HL-60 (cell line): ENCODE data around the gene HMCN2.

Experiments
- DNase-seq, 2 experiments: peaks; one replicate each; pipeline ENCODE4 v3.0.0-alpha.2; 2010 to 2020; ENCODE audit warnings: low read depth in 1 of 2, low spot score in 1 of 2
- H3K27ac ChIP-seq: fragments of 250-450 bp; sonication (Bioruptor Pico); replicated peaks from 2 replicates; pipeline ENCODE4 v1.5.1; 2020; ENCODE audit warnings: mild to moderate bottlenecking, moderate library complexity
- H3K27me3 ChIP-seq: fragments of 250-450 bp; sonication (Bioruptor Pico); 2 replicates; pipeline ENCODE4 v1.5.1; 2021; ENCODE audit warnings: mild to moderate bottlenecking, moderate library complexity; ENCODE audit not compliant: insufficient read depth, poor library complexity, severe bottlenecking
- H3K4me3 ChIP-seq: replicated peaks from 2 replicates; pipeline ENCODE4 v1.5.1; 2011; ENCODE audit warnings: mild to moderate bottlenecking, control low read depth, low read length; ENCODE audit not compliant: insufficient read depth
- CTCF ChIP-seq: IDR thresholded peaks from one replicate; pipeline ENCODE4 v1.5.1; 2011; ENCODE audit warnings: low read length, control low read depth, inconsistent platforms; ENCODE audit not compliant: insufficient read depth
- GABPA ChIP-seq: IDR thresholded peaks from 2 replicates; pipeline ENCODE4 v1.6.1; 2012; ENCODE audit warnings: low read depth
- POLR2AphosphoS5 ChIP-seq: IDR thresholded peaks from 2 replicates; pipeline ENCODE4 v1.6.1; 2012; ENCODE audit warnings: low read depth
- SPI1 ChIP-seq: IDR thresholded peaks from 2 replicates; pipeline ENCODE4 v1.6.1; 2012; ENCODE audit warnings: low read depth, mild to moderate bottlenecking, borderline replicate concordance
- TF ChIP-seq, protein P1 (sequence below): IDR thresholded peaks from 2 replicates; pipeline ENCODE4 v1.6.1; 2012; ENCODE audit warnings: low read depth; ENCODE audit not compliant: insufficient replicate concordance

HMCN2 gene

DNA sequence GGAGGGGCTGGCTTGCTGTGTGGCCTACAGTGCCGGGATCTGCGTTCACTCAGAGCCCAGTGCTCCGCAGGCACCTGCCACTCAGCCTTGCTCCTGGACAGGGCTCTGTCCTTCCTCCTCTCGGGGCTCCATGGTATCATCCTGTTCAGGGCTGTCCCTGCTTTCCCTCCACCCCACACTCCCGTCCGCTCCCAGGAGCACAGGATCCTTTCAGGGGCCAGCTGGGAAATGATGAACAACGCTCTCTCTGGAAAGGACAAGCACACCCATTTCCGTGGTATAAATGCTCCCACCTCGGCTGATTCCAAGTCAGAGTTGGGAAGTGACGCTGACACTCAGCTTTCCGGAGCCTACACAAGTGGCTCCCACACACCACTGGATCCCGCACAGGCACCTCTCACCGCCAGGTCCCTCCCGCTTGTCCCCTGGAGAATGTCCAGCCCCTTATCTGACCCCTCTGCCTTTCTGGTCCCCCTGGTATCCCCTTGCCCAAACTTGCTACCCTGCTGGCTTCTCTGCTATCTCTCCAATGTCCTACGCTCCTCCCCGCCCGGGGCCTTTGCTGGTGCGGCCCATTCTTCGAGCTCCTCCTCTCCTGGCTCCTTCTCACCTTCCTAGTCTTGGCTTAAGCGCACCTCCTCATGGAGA is 21.3 kb downstream of the HMCN2 start:
- no peak overlapping the region for H3K27ac ChIP-seq
- DNase-seq = no peak
- TF ChIP-seq, protein P1, sequence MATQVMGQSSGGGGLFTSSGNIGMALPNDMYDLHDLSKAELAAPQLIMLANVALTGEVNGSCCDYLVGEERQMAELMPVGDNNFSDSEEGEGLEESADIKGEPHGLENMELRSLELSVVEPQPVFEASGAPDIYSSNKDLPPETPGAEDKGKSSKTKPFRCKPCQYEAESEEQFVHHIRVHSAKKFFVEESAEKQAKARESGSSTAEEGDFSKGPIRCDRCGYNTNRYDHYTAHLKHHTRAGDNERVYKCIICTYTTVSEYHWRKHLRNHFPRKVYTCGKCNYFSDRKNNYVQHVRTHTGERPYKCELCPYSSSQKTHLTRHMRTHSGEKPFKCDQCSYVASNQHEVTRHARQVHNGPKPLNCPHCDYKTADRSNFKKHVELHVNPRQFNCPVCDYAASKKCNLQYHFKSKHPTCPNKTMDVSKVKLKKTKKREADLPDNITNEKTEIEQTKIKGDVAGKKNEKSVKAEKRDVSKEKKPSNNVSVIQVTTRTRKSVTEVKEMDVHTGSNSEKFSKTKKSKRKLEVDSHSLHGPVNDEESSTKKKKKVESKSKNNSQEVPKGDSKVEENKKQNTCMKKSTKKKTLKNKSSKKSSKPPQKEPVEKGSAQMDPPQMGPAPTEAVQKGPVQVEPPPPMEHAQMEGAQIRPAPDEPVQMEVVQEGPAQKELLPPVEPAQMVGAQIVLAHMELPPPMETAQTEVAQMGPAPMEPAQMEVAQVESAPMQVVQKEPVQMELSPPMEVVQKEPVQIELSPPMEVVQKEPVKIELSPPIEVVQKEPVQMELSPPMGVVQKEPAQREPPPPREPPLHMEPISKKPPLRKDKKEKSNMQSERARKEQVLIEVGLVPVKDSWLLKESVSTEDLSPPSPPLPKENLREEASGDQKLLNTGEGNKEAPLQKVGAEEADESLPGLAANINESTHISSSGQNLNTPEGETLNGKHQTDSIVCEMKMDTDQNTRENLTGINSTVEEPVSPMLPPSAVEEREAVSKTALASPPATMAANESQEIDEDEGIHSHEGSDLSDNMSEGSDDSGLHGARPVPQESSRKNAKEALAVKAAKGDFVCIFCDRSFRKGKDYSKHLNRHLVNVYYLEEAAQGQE = no peak
- TF ChIP-seq SPI1 (no peak), POLR2AphosphoS5 (no peak), CTCF (no peak), GABPA (no peak)
- no peaks in the 10 kb centered on the region for H3K27me3 ChIP-seq
- H3K4me3 ChIP-seq = no peak overlapping the region

- no peak for DNase-seq
- Histone ChIP-seq H3K27ac (no peak overlapping the region), H3K4me3 (no peak overlapping the region), H3K27me3 (peaks cover 2% of the 10 kb centered on the region)
- TF ChIP-seq SPI1 (no peak), POLR2AphosphoS5 (no peak), GABPA (no peak), CTCF (no peak)
- TF ChIP-seq, protein P1 = no peak
These were observed 22.2 kb downstream of the HMCN2 start for GRCh38 chr9:130287736-130288135.

DNA sequence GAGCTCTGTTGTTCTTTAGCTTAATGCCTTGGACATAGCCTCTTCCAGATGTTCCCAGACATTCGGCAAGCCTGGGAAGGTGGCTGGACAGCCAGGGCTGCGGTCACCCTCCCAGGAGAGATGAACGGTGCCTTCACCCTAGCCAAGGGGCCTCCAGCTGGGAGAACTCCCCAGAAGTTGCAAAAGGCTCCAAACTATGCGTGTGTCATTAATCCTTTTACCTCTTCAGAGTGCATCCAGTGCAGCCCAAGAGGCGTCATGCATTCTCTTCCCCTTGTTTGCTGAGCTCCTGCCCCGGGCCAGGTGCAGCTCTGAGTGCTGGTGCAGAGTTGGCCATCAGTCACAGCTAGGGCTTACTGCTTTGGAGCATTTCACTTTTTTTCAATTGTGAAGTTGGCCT is 22.8 kb downstream of the HMCN2 start:
- DNase-seq = no peak
- TF ChIP-seq CTCF = no peak
- no peak for TF ChIP-seq SPI1
- TF ChIP-seq, protein P1 = no peak
- no peak for TF ChIP-seq GABPA
- no peak for TF ChIP-seq POLR2AphosphoS5
- Histone ChIP-seq H3K4me3 (no peak overlapping the region), H3K27ac (no peak overlapping the region), H3K27me3 (peaks cover 3% of the 10 kb centered on the region)
